Mammary epithelial cell (primary cell): ENCODE measurements around the gene GFOD1.

ENCODE experiments used
- EZH2 ChIP-seq: IDR thresholded peaks from 2 replicates; pipeline ENCODE4 v1.6.1; 2012; ENCODE audit warnings: low read length, inconsistent platforms, borderline replicate concordance
- TF ChIP-seq, protein P1 (sequence below), 2 donors: IDR thresholded peaks in 1 of 2; conservative IDR thresholded peaks in 1 of 2; 2 replicates each; pipeline ENCODE4 v1.5.1; 2011 to 2012; ENCODE audit warnings: inconsistent platforms in 2 of 2, low read length in 2 of 2, mild to moderate bottlenecking in 2 of 2, control low read depth in 1 of 2, low read depth in 1 of 2; ENCODE audit not compliant: insufficient read depth in 1 of 2; ENCODE audit errors: extremely low read depth in 1 of 2

DNA sequence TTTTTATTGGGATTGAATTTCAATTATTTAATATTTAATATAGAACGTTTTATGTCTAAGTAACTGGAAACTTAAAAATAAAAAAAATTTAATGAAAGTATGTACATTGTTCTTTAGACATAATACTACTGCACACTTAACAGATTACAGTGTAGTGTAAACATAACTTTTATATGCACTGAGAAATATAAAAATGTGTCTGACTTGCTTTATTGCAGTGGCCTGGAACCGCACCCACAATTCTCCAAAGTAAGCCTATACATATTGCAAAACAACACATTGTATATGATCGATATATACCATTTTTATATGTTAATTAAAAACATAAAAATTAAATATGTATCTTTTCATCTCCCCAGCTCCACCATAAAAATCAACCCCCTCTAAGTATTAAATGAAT, 42.8 kb downstream of the GFOD1 start:
- TF ChIP-seq, protein P1, sequence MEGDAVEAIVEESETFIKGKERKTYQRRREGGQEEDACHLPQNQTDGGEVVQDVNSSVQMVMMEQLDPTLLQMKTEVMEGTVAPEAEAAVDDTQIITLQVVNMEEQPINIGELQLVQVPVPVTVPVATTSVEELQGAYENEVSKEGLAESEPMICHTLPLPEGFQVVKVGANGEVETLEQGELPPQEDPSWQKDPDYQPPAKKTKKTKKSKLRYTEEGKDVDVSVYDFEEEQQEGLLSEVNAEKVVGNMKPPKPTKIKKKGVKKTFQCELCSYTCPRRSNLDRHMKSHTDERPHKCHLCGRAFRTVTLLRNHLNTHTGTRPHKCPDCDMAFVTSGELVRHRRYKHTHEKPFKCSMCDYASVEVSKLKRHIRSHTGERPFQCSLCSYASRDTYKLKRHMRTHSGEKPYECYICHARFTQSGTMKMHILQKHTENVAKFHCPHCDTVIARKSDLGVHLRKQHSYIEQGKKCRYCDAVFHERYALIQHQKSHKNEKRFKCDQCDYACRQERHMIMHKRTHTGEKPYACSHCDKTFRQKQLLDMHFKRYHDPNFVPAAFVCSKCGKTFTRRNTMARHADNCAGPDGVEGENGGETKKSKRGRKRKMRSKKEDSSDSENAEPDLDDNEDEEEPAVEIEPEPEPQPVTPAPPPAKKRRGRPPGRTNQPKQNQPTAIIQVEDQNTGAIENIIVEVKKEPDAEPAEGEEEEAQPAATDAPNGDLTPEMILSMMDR (conservative IDR thresholded peaks at IDR 0.05 in 1 of 2, IDR thresholded peaks at IDR 0.05 in 1 of 2; ENCODE audit: extremely low read depth in 1 of 2, insufficient read depth in 1 of 2, low read depth in 1 of 2, low read length in 2 of 2): no peak
- TF ChIP-seq EZH2: no peak
